Uterus (tissue), 4 donors: ENCODE measurements around the gene UFD1. TPM values are rescaled to one million over a fixed set of nuclear protein-coding genes. Genes with fewer than 3 reads are reported as not detected.

ENCODE experiments used
- DNase-seq, 2 donors: peaks; one replicate each; pipeline ENCODE4 v3.0.0-alpha.2; 2019 to 2020
- H3K27ac ChIP-seq, 2 donors: fragments of 200-600 bp; sonication (generic); 1 replicate in 1 of 2; 2 replicates in 1 of 2; pipeline ENCODE4 v1.5.1; 2016 to 2018
- H3K27me3 ChIP-seq, 2 donors: fragments of 200-600 bp; sonication (generic); one replicate each; pipeline ENCODE4 v1.5.1; 2018 to 2019; ENCODE audit warnings: control low read depth in 1 of 2
- H3K36me3 ChIP-seq, 2 donors: fragments of 200-600 bp; sonication (generic); one replicate each; pipeline ENCODE4 v1.5.1; 2019; ENCODE audit warnings: control low read depth in 1 of 2
- H3K4me1 ChIP-seq, 2 donors: fragments of 200-600 bp; sonication (generic); one replicate each; pipeline ENCODE4 v1.5.1; 2018 to 2019; ENCODE audit warnings: control low read depth in 1 of 2
- H3K4me3 ChIP-seq, 2 donors: fragments of 200-600 bp; sonication (generic); 1 replicate in 1 of 2; 2 replicates in 1 of 2; pipeline ENCODE4 v1.5.1; 2018 to 2019; ENCODE audit warnings: mild to moderate bottlenecking in 1 of 2
- H3K9me3 ChIP-seq, 2 donors: fragments of 200-600 bp; sonication (generic); one replicate each; pipeline ENCODE4 v1.5.1; 2019; ENCODE audit warnings: control low read depth in 1 of 2
- POLR2A ChIP-seq, 2 donors: fragments of 450-650 bp; IDR thresholded peaks; one replicate each; pipeline ENCODE4 v1.6.1; 2016; ENCODE audit warnings: antibody characterized with exemption in 2 of 2, mild to moderate bottlenecking in 1 of 2, moderate library complexity in 1 of 2
- intact Hi-C: fragments of 100-400 bp; cut with DNase I; formaldehyde crosslinking; loops from one replicate; pipeline ENCODE4 v1.15.1; 2023; ENCODE audit warnings: low total_unique reads
- total RNA-seq, 4 donors: library from RNA; depleted of rRNA in 3 of 4; stranded (reverse); fragments of >200 nt in 3 of 4; gene quantifications; one replicate each; pipeline versions ENCODE4 v1.1.0 to v1.2.4, GENCODE V29; 2014 to 2023
- TF ChIP-seq, protein P1 (sequence below), 4 experiments: fragments of 200-600 bp in 2 of 4; fragments of 450-650 bp in 2 of 4; sonication (generic) in 2 of 4; IDR thresholded peaks; one replicate each; pipeline ENCODE4 v1.5.1; 2016 to 2019; ENCODE audit warnings: antibody characterized with exemption in 4 of 4, mild to moderate bottlenecking in 2 of 4, moderate library complexity in 1 of 4
- donor health status: DM: yes; HTN: yes; CAD: no.

The UFD1 gene
- total RNA-seq, 4 donors from 2014 or later, result 30.5 to 55.0 (median 45.7) TPM

DNA sequence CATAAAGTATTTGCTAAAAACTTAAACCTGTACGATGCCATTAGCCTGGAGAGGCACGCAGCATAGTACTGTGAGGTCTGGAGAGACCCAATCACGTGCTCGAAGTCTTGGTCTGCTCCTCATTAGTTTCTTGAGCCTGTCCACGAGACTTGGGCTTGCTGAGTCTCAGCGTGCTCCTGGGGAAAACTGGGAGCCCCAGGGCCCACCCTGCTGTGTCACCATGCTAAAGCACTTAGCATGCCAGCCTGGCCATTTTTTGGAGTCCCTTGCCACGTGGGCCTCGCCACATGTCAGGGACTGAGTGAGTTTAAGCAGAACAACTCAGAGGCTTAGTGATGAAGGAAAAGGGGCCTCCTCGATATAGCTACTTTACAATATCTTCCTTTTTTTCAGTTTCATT, 3.3 kb upstream of the UFD1 start:
- TF ChIP-seq POLR2A (IDR thresholded peaks at IDR 0.05), result no peak
- TF ChIP-seq, protein P1, sequence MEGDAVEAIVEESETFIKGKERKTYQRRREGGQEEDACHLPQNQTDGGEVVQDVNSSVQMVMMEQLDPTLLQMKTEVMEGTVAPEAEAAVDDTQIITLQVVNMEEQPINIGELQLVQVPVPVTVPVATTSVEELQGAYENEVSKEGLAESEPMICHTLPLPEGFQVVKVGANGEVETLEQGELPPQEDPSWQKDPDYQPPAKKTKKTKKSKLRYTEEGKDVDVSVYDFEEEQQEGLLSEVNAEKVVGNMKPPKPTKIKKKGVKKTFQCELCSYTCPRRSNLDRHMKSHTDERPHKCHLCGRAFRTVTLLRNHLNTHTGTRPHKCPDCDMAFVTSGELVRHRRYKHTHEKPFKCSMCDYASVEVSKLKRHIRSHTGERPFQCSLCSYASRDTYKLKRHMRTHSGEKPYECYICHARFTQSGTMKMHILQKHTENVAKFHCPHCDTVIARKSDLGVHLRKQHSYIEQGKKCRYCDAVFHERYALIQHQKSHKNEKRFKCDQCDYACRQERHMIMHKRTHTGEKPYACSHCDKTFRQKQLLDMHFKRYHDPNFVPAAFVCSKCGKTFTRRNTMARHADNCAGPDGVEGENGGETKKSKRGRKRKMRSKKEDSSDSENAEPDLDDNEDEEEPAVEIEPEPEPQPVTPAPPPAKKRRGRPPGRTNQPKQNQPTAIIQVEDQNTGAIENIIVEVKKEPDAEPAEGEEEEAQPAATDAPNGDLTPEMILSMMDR (IDR thresholded peaks at IDR 0.05), result no peak
- Histone ChIP-seq H3K4me1 (peaks cover 0 to 9% of the 10 kb centered on the region in 2 donors), H3K4me3 (no peak overlapping the region), H3K27ac (no peak overlapping the region), H3K9me3 (no peaks in the 10 kb centered on the region), H3K27me3 (no peaks in the 10 kb centered on the region), H3K36me3 (no peaks in the 10 kb centered on the region)
- intact Hi-C loops, result no loop called here
- no peak for DNase-seq

DNA sequence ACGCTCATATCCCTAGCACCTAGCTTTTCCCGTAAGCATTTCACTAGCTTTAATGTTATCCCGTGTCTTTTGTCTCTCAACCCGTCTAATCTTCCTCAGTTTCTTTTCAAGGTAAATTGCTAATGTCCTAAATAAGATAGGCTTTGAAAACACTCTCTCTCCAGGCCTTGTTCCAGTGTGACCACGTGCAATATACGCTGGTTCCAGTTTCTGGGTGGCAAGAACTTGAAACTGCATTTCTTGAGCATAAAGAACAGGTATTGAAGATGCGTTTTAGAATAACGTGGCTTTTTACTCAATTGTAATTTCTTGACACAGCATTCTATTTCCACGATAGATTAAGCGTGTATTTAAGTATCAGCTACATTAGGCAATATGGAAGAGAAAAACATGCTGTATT, 1.8 kb upstream of the UFD1 start:
- intact Hi-C loops, result no loop called here
- no peaks in the 10 kb centered on the region for H3K27me3 ChIP-seq
- H3K27ac ChIP-seq, result no peak overlapping the region
- H3K36me3 ChIP-seq, result no peaks in the 10 kb centered on the region
- DNase-seq, result no peak
- no peak overlapping the region for H3K4me3 ChIP-seq
- peaks cover 0 to 9% of the 10 kb centered on the region in 2 donors for H3K4me1 ChIP-seq
- no peak for TF ChIP-seq POLR2A (IDR thresholded peaks at IDR 0.05)
- TF ChIP-seq, protein P1 (IDR thresholded peaks at IDR 0.05), result no peak
- H3K9me3 ChIP-seq, result no peaks in the 10 kb centered on the region

DNA sequence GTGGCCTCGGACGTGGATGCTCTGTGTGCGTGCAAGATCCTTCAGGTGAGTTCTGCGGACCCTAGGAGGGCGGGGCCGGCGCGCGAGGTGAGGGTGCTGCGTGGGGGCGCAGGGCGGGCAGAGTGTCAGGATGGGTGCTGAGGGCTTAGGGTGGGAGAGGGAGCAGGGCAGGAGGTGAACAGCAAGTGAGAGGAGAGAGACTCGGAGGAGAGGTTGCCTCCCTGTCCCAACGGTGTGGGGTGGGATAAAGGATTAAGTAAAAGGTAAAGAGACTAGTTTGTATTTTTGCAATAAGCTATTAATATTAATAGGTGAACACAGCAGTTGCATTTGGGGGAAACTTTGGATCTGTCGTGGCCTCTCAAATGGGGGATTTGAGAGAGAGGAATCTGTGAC, 1.2 kb upstream of the UFD1 start:
- no peak overlapping the region for H3K27ac ChIP-seq
- H3K36me3 ChIP-seq, result no peaks in the 10 kb centered on the region
- intact Hi-C loops, result no loop called here
- H3K9me3 ChIP-seq, result no peaks in the 10 kb centered on the region
- H3K4me1 ChIP-seq, result peaks cover 0 to 9% of the 10 kb centered on the region in 2 donors
- no peaks in the 10 kb centered on the region for H3K27me3 ChIP-seq
- TF ChIP-seq, protein P1 (IDR thresholded peaks at IDR 0.05), result no peak
- TF ChIP-seq POLR2A (IDR thresholded peaks at IDR 0.05), result no peak
- DNase-seq, result no peak
- peak overlapping the region; percentile 32 to 73 for H3K4me3 ChIP-seq

DNA sequence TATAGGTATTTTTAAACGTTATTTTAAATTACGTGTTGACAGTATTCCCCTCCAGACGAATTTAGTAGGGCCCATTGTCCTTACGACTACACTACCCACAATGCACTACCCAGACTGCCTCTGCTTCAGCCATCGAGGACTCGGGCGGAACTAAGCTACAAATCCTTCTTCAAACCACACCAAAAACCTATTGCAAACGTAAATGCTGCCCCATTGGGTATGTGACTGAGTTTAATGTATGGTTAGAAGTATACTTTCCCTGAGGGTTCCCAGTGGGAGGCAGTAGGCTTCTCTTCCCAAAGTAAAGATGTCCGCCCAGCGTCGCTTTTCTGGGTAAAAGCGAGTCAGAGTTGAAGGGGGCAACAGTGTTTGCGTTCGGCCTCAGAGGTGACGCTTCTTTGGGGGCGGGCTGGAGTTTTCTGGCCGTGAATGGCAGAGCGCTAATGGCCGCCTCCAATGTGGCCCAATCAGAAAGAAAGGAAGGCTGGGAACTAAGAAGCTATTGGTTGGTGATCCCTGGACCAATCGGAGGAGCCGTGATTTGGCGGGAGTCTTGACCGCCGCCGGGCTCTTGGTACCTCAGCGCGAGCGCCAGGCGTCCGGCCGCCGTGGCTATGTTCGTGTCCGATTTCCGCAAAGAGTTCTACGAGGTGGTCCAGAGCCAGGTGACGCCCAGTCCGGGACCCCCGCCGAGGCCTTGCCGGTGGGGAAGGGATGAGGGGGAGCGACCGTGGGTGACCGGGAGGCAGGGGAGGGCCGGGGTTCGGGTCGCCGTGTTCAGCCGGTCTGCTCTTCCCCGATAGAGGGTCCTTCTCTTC, 571 bp upstream of the UFD1 start, which contains the start of gene CDC45:
TSS of gene CDC45 (plus strand) at position 566 of the 818 bp plus-strand sequence. CDS start at position 615, 49 bp downstream.
- DNase-seq, result peak; percentile 96 to 97
- H3K4me3 ChIP-seq, result peak within 1 kb of the TSS; percentile 59 to 73
- intact Hi-C loops, result no loop called here
- H3K9me3 ChIP-seq, result no peaks in the 10 kb centered on the region
- no peaks in the 10 kb centered on the region for H3K27me3 ChIP-seq
- no peaks in the 10 kb centered on the region for H3K36me3 ChIP-seq
- peaks cover 0 to 9% of the 10 kb centered on the region in 2 donors for H3K4me1 ChIP-seq
- peak within 1 kb of the TSS; percentile 98 to 99 for H3K27ac ChIP-seq
- no peak for TF ChIP-seq POLR2A (IDR thresholded peaks at IDR 0.05)
- TF ChIP-seq, protein P1 (IDR thresholded peaks at IDR 0.05), result no peak
